Stomach smooth muscle (tissue), 2 donors: Measurements from ENCODE around the gene CBX5.
"Not testable (repeated sequence)": the region's sequence is repeated elsewhere in the genome, so short reads cannot be mapped to it uniquely, and the experiment has no call there.

Experiments
- H3K27ac ChIP-seq: one replicate; pipeline ENCODE4 v1.7.0; 2013; ENCODE audit warnings: mild to moderate bottlenecking, low read length, inconsistent platforms
- H3K27me3 ChIP-seq, 2 donors: one replicate each; pipeline ENCODE4 v1.7.0; 2013; ENCODE audit warnings: low read length in 2 of 2; ENCODE audit not compliant: insufficient read depth in 2 of 2, control insufficient read depth in 1 of 2
- H3K36me3 ChIP-seq, 2 donors: one replicate each; pipeline ENCODE4 v1.7.0; 2013; ENCODE audit warnings: low read length in 2 of 2; ENCODE audit not compliant: control insufficient read depth in 2 of 2, insufficient read depth in 2 of 2
- H3K4me1 ChIP-seq: one replicate; pipeline ENCODE4 v1.7.0; 2013; ENCODE audit warnings: low read length; ENCODE audit not compliant: control insufficient read depth, insufficient read depth
- H3K4me3 ChIP-seq, 2 donors: one replicate each; pipeline ENCODE4 v1.7.0; 2013; ENCODE audit warnings: low read length in 2 of 2
- H3K9ac ChIP-seq, 2 donors: one replicate each; pipeline ENCODE4 v1.7.0; 2013; ENCODE audit warnings: low read length in 2 of 2, mild to moderate bottlenecking in 1 of 2
- H3K9me3 ChIP-seq, 2 donors: one replicate each; pipeline ENCODE4 v1.7.0; 2013; ENCODE audit warnings: low read length in 2 of 2; ENCODE audit not compliant: control insufficient read depth in 2 of 2
- donor health status: healthy.
- donor health status: Pancreatic carcinoma.

Gene CBX5

GRCh38 chr12:54196396-54196795 lies 83.5 kb downstream of the CBX5 start:
- H3K4me3 ChIP-seq, result no peak overlapping the region
- H3K4me1 ChIP-seq, result peaks cover 1% of the 10 kb centered on the region
- H3K9me3 ChIP-seq, result no peaks in the 10 kb centered on the region
- peak overlapping the region in 1 of 2 donors; percentile 14 for H3K9ac ChIP-seq
- H3K36me3 ChIP-seq, result no peaks in the 10 kb centered on the region
- no peak overlapping the region for H3K27ac ChIP-seq
- H3K27me3 ChIP-seq, result peaks cover 51 to 66% of the 10 kb centered on the region in 2 donors

GRCh38 chr12:54195737-54196347 lies 84.1 kb downstream of the CBX5 start:
- no peak overlapping the region for H3K4me3 ChIP-seq

GRCh38 chr12:54195080-54195736 lies 84.7 kb downstream of the CBX5 start:
- H3K27me3 ChIP-seq, result peaks cover 46 to 61% of the 10 kb centered on the region in 2 donors
- H3K9me3 ChIP-seq, result no peaks in the 10 kb centered on the region
- H3K36me3 ChIP-seq, result no peaks in the 10 kb centered on the region
- peaks cover 5% of the 10 kb centered on the region for H3K4me1 ChIP-seq
- H3K9ac ChIP-seq, result no peak overlapping the region
- no peak overlapping the region for H3K4me3 ChIP-seq
- H3K27ac ChIP-seq, result no peak overlapping the region

More at GRCh38 chr12:54195737-54196347, 84.1 kb downstream of the CBX5 start:
- H3K27ac ChIP-seq, result no peak overlapping the region
- H3K27me3 ChIP-seq, result peaks cover 49 to 64% of the 10 kb centered on the region in 2 donors
- H3K9ac ChIP-seq, result no peak overlapping the region
- peaks cover 5% of the 10 kb centered on the region for H3K4me1 ChIP-seq
- H3K9me3 ChIP-seq, result no peaks in the 10 kb centered on the region
- H3K36me3 ChIP-seq, result no peaks in the 10 kb centered on the region

GRCh38 chr12:54194611-54195010 lies 85.3 kb downstream of the CBX5 start:
- H3K27me3 ChIP-seq, result peaks cover 43 to 63% of the 10 kb centered on the region in 2 donors
- H3K9me3 ChIP-seq, H3K4me1 ChIP-seq, H3K36me3 ChIP-seq, H3K27ac ChIP-seq, H3K9ac ChIP-seq, H3K4me3 ChIP-seq: not testable (repeated sequence)

GRCh38 chr12:54193434-54193833 lies 86.5 kb downstream of the CBX5 start:
- H3K4me1 ChIP-seq, result peaks cover 5% of the 10 kb centered on the region
- no peaks in the 10 kb centered on the region for H3K9me3 ChIP-seq
- H3K27ac ChIP-seq, result no peak overlapping the region
- H3K27me3 ChIP-seq, result peaks cover 34 to 53% of the 10 kb centered on the region in 2 donors
- no peak overlapping the region for H3K4me3 ChIP-seq
- H3K9ac ChIP-seq, result no peak overlapping the region
- no peaks in the 10 kb centered on the region for H3K36me3 ChIP-seq

GRCh38 chr12:54191550-54192022 lies 88.3 kb downstream of the CBX5 start:
- H3K27me3 ChIP-seq, result peaks cover 27 to 45% of the 10 kb centered on the region in 2 donors
- no peak overlapping the region for H3K9ac ChIP-seq
- H3K27ac ChIP-seq, result no peak overlapping the region

GRCh38 chr12:54191126-54191525 lies 88.8 kb downstream of the CBX5 start:
- H3K36me3 ChIP-seq, result no peaks in the 10 kb centered on the region
- no peak overlapping the region for H3K27ac ChIP-seq
- H3K9me3 ChIP-seq, result no peaks in the 10 kb centered on the region
- peaks cover 22 to 42% of the 10 kb centered on the region in 2 donors for H3K27me3 ChIP-seq
- H3K4me1 ChIP-seq, result peaks cover 9% of the 10 kb centered on the region
- no peak overlapping the region for H3K4me3 ChIP-seq
- H3K9ac ChIP-seq, result no peak overlapping the region

More at GRCh38 chr12:54191550-54192022, 88.3 kb downstream of the CBX5 start:
- Histone ChIP-seq H3K9me3 (no peaks in the 10 kb centered on the region), H3K4me3 (no peak overlapping the region), H3K36me3 (no peaks in the 10 kb centered on the region), H3K4me1 (peaks cover 9% of the 10 kb centered on the region)

- H3K27me3 ChIP-seq, result peaks cover 15 to 29% of the 10 kb centered on the region in 2 donors
- H3K9me3 ChIP-seq, result no peaks in the 10 kb centered on the region
- H3K4me1 ChIP-seq, result peaks cover 9% of the 10 kb centered on the region
- H3K9ac ChIP-seq, result no peak overlapping the region
- H3K36me3 ChIP-seq, result no peaks in the 10 kb centered on the region
- H3K27ac ChIP-seq, result no peak overlapping the region
- H3K4me3 ChIP-seq, result peak overlapping the region; percentile 82 to 84
These were observed 90.8 kb downstream of the CBX5 start for GRCh38 chr12:54189198-54189539.

GRCh38 chr12:54187075-54187474 lies 92.8 kb downstream of the CBX5 start:
- Histone ChIP-seq H3K9ac (no peak overlapping the region), H3K4me1 (peaks cover 9% of the 10 kb centered on the region), H3K27ac (no peak overlapping the region)

GRCh38 chr12:54185919-54186318 lies 94.0 kb downstream of the CBX5 start:
- H3K9me3 ChIP-seq, result no peaks in the 10 kb centered on the region
- H3K4me3 ChIP-seq, result no peak overlapping the region
- H3K27me3 ChIP-seq, result peaks cover 3 to 10% of the 10 kb centered on the region in 2 donors
- H3K36me3 ChIP-seq, result peaks cover 10 to 15% of the 10 kb centered on the region in 2 donors
- H3K4me1 ChIP-seq, result peaks cover 4% of the 10 kb centered on the region
- no peak overlapping the region for H3K9ac ChIP-seq
- H3K27ac ChIP-seq, result no peak overlapping the region

More at GRCh38 chr12:54187075-54187474, 92.8 kb downstream of the CBX5 start:
- Histone ChIP-seq H3K36me3 (peaks cover 4 to 6% of the 10 kb centered on the region in 2 donors), H3K9me3 (no peaks in the 10 kb centered on the region), H3K27me3 (peaks cover 9 to 16% of the 10 kb centered on the region in 2 donors), H3K4me3 (no peak overlapping the region)

- not testable (repeated sequence) for H3K27me3 ChIP-seq, H3K4me3 ChIP-seq, H3K9ac ChIP-seq, H3K27ac ChIP-seq, H3K4me1 ChIP-seq, H3K9me3 ChIP-seq
- peaks cover 10 to 17% of the 10 kb centered on the region in 2 donors for H3K36me3 ChIP-seq
These were observed 94.6 kb downstream of the CBX5 start for GRCh38 chr12:54185297-54185696.
